GM19397 (cell line): ENCODE data around the gene DMC1.
"Not testable (repeated sequence)": the region's sequence is repeated elsewhere in the genome, so short reads cannot be mapped to it uniquely, and the experiment has no call there.

ENCODE experiments used
- ATAC-seq: cut with Tn5 transposase; IDR thresholded peaks from one replicate; pipeline ENCODE4 v1.9.1; 2021; ENCODE audit warnings: mild to moderate bottlenecking, moderate library complexity; ENCODE audit not compliant: unreplicated experiment

The DMC1 gene

DNA sequence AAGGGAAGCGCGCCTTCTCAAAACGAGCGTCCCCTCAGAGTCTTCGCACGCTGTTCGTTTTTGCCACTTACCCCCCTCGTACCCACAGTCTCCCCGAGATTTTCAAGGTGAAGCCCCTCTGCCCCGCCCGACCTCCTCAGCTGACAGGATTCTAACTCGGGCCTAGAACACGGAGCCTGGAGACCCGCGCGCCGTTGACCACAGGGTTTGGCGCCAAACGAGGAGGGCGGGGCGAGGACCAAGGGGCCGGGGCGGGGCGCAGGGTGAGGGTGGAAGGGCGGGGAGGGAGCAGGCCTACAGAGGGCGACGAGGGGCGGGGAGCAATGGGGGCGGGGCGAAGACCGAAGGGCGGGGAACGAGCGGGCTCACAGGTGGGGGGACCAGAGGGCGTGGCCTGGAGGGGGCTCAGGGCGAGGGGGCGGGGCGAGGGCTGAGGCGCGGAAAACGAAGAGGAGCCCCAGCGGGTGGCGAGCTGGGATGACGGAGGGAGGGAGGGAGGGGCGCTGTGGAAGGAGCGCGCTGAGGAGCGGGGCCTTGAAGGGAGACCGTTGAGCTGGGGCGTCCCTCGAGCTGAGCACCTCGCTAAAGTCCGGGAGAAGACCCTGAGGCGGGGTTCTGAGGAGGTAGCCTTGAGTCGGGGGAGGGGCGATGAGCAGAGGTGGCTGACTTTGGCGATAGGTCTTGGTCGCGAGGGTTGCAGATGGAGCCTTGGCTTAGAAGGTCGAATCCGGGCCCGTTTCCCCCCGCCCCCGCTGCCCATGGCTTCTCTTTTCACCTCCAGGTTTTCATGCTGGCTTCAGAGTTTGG lies at the start of gene DMC1:
DMC1 (minus strand) TSS at position 212 of the 807 bp plus-strand sequence. CDS start 1,927 bp downstream, outside the sequence.
- peak; percentile 69 for ATAC-seq

DNA sequence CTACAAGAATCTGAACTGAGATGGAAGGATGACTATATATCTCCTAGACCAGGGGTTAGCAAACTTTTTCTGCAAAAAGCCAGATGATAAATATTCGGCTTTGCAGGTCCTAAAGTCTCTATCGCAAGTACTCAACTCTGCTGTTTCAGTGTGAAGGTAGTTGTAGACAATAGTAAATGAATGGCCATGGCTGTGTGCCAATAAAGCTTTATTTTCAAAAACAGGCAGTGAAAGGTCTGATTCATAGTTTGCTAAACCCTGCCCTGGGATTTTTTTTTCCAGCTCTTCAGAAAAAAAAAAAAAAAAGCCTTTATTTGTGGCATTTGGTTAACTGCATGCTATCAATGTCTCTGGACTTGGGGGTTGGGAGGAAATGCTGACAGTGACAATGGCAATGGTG lies 48.7 kb upstream of the DMC1 start:
- no peak for ATAC-seq

DNA sequence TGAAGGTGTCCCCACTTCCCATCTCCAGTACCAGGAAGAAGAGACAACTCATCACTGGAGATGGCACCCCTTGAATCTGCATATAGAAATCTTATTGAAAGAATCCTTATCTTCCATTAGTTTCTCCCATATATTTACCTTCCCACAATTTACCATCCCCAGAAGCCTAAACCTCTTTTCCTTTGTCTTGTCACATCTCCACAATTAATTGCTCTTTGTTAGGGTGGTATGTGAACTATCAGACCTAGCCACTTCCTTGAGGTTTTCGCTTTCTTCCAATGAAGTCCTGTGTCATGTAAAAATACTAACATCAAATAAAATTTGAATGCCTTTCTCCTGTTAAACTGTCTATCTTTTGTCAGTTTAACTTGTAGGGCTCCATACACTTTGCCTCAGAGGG lies 48.3 kb upstream of the DMC1 start:
- no peak for ATAC-seq

DNA sequence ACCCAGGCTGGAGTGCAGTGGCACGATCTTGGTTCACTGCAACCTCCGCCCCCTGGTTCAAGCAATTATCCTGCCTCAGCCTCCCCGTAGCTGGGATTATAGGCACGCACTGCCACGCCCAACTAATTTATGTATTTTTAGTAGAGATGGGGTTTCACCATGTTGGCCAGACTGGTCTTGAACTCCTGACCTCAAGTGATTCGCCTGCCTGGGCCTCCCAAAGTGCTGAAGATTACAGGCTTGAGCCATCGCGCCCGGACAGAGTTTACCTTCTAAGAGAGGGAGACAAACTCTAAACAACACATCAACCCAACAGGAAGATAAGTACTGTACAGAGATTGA lies 45.1 kb upstream of the DMC1 start:
- not testable (repeated sequence) for ATAC-seq

- ATAC-seq = no peak
Measured at GRCh38 chr22:38614332-38615063, 44.5 kb upstream of the DMC1 start.

DNA sequence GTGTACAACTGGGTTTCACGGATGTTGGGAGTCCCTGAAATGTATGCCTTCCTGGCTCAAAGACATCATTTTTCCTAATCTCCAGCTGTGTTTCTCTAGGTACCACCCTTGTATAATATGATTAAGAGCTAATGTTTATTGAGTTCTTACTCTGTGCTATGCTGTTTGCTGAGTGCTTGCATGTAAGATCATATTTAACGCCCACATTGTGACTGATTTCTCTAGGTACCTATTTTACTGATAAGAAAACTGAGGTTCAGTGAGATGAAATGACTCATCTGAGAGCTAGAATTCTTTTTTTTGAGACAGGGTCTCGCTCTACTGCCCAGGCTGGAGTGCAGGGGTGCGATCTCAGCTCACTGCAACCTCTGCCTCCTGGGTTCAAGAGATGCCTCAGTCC lies 43.6 kb upstream of the DMC1 start:
- ATAC-seq = no peak

- ATAC-seq = no peak
Measured at GRCh38 chr22:38612217-38613006, 42.4 kb upstream of the DMC1 start.

- ATAC-seq = no peak
Measured at GRCh38 chr22:38611559-38611958, 41.6 kb upstream of the DMC1 start.

GRCh38 chr22:38610234-38610633 lies 40.3 kb upstream of the DMC1 start:
- ATAC-seq = no peak

GRCh38 chr22:38608992-38609750 lies 39.2 kb upstream of the DMC1 start:
- no peak for ATAC-seq

DNA sequence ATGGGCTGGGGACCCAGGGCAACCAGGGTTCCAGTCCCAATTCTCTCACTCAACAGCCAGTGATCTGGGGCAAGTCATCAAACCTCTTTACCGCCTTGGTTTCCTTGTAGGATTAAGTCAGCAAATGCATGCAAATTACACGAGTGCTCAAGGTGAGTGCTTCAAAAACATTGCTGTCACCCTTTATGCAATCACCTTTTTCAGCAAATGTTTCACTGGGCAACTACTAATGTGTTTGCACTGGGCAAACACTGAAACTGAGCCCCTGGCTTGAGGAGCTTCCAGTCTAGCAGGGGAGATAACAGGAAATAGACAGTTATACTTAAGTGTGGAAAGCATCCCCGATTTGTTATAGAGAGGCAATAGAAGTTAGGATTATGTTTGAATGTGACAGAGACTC lies 37.7 kb upstream of the DMC1 start:
- ATAC-seq = no peak

DNA sequence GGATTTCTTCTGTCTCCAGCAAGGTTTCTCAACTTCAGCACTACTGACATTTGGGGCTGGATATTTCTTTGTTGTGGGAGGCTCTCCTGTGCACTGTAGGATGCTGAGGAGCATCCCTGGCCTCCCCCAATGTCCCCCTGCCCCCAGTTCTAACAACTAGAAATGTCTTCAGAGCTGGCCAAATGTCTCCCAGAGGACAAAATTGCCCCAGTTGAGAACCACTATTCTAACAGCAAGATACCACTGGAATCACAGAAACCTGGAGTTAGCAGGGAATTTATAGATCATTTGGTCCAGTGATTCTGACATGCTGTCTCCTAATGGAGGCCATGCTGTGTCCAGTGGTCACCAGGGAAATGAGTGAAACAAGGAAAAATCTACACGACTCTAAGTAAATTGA lies 32.2 kb upstream of the DMC1 start:
- no peak for ATAC-seq

- no peak for ATAC-seq
Measured at GRCh38 chr22:38601221-38601764, 31.3 kb upstream of the DMC1 start.

DNA sequence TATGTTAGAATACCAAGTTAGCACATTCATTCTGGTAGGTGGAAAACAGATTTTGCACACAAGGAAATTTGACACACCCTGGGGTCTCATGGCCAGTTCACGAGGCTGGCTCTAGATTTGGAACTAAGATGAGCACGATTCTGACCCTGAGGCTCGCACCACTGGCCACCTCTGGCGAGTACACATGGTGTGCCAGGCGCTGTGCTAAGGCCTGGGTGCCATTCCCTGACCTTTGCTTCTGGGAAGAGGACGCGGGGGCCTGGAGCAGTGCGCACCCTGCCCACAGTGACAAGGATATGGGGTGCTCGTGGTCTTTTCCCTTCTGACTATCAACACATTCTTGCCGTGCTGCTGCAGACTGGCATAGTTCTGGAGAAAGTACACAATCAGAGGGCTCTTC lies 29.5 kb upstream of the DMC1 start:
- ATAC-seq = no peak

- not testable (repeated sequence) for ATAC-seq
Measured at GRCh38 chr22:38582923-38583322, 12.9 kb upstream of the DMC1 start.

GRCh38 chr22:38578505-38578904 lies 8.5 kb upstream of the DMC1 start:
- ATAC-seq = no peak

DNA sequence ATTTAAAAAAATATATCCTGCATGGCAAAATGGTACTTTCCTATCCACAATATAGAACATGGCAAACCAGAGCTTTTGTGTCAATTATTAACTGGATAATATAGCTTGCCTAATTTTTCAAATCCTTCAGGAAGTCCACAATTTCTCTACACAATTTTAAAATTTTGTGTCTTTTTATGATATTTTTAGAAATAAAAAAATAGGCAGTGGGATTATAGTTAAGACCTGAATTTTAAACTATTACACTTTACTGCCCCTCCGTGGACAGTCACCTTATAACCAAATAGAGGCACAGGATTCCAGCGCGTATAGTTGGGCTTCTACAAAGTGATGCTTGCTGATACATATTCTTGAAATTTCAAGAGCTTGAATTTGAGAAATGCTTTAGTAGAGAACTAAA lies 2.1 kb upstream of the DMC1 start:
- no peak for ATAC-seq

- ATAC-seq = no peak
Measured at GRCh38 chr22:38570779-38571364, 889 bp upstream of the DMC1 start.

GRCh38 chr22:38569181-38569971 lies 607 bp downstream of the DMC1 start:
- no peak for ATAC-seq
